DOHH2 (cell line): ENCODE measurements around the gene TBX6.

ENCODE experiments used
- CTCF ChIP-seq: fragments of 200-600 bp; sonication (generic); IDR thresholded peaks from one replicate; pipeline ENCODE4 v1.5.1; 2014; ENCODE audit warnings: antibody characterized with exemption, mild to moderate bottlenecking, low read depth, low read length; ENCODE audit not compliant: poor library complexity, severe bottlenecking
- EZH2phosphoT487 ChIP-seq: fragments of 200-600 bp; sonication (generic); IDR thresholded peaks from 2 replicates; pipeline ENCODE4 v1.6.1; 2017; ENCODE audit warnings: borderline replicate concordance, mild to moderate bottlenecking, antibody characterized with exemption, low read length, moderate library complexity, mixed read lengths

GRCh38 chr16:30067584-30067916, 24.2 kb downstream of the TBX6 start:
- TF ChIP-seq CTCF = no peak
- no peak for TF ChIP-seq EZH2phosphoT487
